SJCRH30 (cell line): ENCODE data around the gene CRAMP1. TPM values are rescaled to one million over a fixed set of nuclear protein-coding genes. Genes with fewer than 3 reads are reported as not detected.
A peak's percentile ranks its signal among the peaks of the same experiment; 100 is the strongest.
"Not testable (repeated sequence)": the region's sequence is repeated elsewhere in the genome, so short reads cannot be mapped to it uniquely, and the experiment has no call there.

Source experiments
- DNase-seq, 2 experiments: peaks; one replicate each; pipeline ENCODE4 v3.0.0-alpha.2; 2015 to 2020
- H3K27ac ChIP-seq: fragments of 250-450 bp; sonication (Bioruptor Pico); 2 replicates; pipeline ENCODE4 v1.5.1; 2020; ENCODE audit warnings: mild to moderate bottlenecking, moderate library complexity
- H3K27me3 ChIP-seq: fragments of 250-450 bp; sonication (Bioruptor Pico); 2 replicates; pipeline ENCODE4 v1.5.1; 2020; ENCODE audit warnings: mild to moderate bottlenecking, moderate library complexity
- H3K36me3 ChIP-seq: fragments of 250-450 bp; sonication (Bioruptor Pico); 2 replicates; pipeline ENCODE4 v1.5.1; 2020; ENCODE audit warnings: mild to moderate bottlenecking, moderate library complexity
- H3K4me1 ChIP-seq: fragments of 250-450 bp; sonication (Bioruptor Pico); 2 replicates; pipeline ENCODE4 v1.5.1; 2020; ENCODE audit warnings: mild to moderate bottlenecking, moderate library complexity
- H3K4me3 ChIP-seq: fragments of 250-450 bp; sonication (Bioruptor Pico); 2 replicates; pipeline ENCODE4 v1.5.1; 2020; ENCODE audit warnings: mild to moderate bottlenecking, moderate library complexity
- H3K9me3 ChIP-seq: fragments of 250-450 bp; sonication (Bioruptor Pico); replicated peaks from 2 replicates; pipeline ENCODE4 v1.5.1; 2020; ENCODE audit warnings: mild to moderate bottlenecking, moderate library complexity
- total RNA-seq: library from RNA; depleted of rRNA; stranded (reverse); fragments of >200 nt; shearing (Covaris generic); gene quantifications from 2 replicates; pipeline ENCODE4 v1.2.3, GENCODE V29; 2014

Gene CRAMP1
- total RNA-seq, 1 experiment from 2014 or later = 12.6 TPM

DNA sequence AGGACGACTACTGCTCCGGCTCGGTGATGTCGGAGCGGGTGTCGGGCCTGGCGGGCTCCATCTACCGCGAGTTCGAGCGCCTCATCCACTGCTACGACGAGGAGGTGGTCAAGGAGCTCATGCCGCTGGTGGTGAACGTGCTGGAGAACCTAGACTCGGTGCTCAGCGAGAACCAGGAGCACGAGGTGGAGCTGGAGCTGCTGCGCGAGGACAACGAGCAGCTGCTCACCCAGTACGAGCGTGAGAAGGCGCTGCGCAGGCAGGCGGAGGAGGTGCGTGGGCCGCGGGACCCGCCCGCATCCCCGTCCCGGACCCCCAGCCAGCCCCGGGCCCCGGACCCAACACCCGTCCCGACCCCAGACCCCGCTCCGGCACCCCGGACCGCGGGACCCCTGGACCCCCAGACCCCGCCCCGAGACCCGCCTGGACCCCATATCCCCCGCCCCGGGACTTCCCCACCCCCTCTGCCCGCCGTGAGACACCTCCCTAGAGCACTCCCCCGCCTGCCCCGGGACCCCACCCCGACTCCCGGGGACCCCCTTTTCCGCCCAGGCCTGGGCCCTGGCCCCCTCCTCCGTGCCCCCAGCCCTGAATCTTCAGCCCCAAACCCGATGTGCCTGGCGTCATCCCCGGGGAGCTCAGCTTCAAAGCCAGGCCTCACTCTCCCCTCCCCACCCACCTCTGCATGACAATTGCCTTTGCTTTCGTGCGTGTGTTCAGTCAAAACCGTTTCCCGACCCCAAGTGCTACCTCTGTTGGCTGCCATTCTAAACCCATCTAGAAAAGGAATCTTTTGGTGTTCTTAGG lies 94.4 kb downstream of the CRAMP1 start:
- Histone ChIP-seq H3K27ac (peak overlapping the region; percentile 88), H3K27me3 (no peaks in the 10 kb centered on the region), H3K4me1 (peaks cover 4% of the 10 kb centered on the region; the same call in 1 of the 2 replicates), H3K4me3 (peak overlapping the region; percentile 85), H3K36me3 (peaks cover 6% of the 10 kb centered on the region), H3K9me3 (no peaks in the 10 kb centered on the region)
- peak in 1 of 2 experiments; percentile 29 for DNase-seq

DNA sequence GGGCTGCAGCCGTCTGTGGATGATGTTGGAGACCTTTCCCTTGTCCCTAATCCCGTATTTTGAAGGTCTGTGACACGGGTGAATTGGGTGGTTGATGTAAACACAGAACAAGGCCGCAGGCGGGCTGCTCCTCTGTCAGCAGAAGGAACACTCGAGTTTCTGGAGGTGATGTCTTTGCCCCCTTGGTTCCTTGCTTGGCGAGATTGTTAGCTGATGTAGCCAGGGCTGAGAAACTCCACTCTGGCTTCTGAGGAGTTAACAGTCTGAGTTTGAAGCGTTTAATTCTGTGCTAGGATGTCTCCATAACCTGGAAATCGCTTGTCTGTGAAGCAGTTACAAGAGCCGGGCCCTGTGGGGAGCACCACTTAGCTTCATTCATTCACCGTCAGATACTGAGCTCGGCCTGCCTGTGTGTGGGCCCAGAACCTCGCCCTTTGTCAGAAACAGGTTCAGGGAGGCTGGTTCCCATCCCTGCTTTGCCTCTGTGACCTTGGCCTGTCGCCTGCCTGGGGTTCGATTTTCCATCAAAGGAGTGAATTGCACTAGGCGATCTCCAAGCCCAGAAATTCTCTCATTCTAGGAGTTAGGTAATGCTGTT lies 95.1 kb downstream of the CRAMP1 start:
- peak in 1 of 2 experiments; percentile 26 for DNase-seq
- H3K27me3 ChIP-seq = no peaks in the 10 kb centered on the region
- peak overlapping the region; percentile 85 for H3K4me3 ChIP-seq
- peaks cover 4% of the 10 kb centered on the region; the same call in 1 of the 2 replicates for H3K4me1 ChIP-seq
- H3K9me3 ChIP-seq = no peaks in the 10 kb centered on the region
- no peak overlapping the region; the same call in 1 of the 2 replicates for H3K27ac ChIP-seq
- peaks cover 4% of the 10 kb centered on the region for H3K36me3 ChIP-seq

DNA sequence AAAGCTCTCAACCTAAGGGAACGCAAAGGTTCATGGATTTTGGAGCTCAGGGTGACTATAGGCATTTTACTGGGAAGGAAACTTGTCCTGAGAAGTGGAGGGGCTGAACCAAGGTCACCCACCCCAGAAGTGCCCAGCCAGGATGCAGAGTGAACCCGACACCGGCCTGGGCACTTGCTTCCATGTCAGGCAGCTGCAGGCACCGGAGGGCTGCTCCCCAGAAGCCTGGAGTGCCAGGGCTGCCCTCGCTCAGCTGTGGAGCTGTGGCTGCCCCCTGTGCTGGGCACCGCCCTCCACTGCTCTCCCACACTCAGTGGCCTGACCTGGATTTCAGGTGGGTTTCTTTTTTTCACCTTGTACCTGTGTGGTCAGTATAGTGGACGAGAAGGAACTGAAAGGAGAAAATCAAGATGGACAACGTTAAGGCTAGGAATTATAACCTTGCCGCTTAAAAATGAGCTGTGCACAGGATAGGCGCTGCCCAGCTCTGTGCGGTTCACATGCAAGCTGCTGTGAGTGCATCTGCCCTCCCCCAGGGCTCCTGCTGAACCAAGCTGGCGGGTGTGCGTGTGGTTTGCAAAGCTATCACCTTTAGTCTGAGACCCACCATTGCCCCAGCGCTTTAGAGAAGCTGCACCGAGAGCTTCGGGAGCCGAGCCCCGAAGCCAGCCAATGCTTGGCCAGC lies 96.1 kb downstream of the CRAMP1 start:
- Histone ChIP-seq H3K4me1 (peaks cover 4% of the 10 kb centered on the region; the same call in 1 of the 2 replicates), H3K9me3 (no peaks in the 10 kb centered on the region), H3K36me3 (no peaks in the 10 kb centered on the region), H3K4me3 (no peak overlapping the region), H3K27ac (no peak overlapping the region), H3K27me3 (no peaks in the 10 kb centered on the region)
- DNase-seq = no peak

DNA sequence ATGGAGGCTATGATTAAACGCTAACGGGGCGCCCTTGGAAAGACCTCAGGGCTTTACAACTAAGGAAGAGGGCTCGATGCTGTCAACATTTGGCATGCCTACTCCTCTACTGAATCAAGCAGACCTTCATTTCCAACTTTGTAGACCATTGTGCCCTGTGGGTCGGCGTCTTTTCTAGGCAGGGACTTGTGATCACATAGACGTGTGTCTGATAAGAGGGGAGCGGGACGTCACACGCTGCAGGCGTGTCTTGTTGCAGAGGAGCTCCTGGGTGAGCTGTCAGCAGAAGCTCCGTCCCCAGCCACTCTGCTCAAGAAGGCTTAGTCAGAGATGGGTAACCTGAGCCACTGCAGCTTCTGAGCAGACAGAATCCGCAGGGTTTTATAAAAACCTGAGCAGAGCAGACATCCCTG lies 96.6 kb downstream of the CRAMP1 start:
- no peak overlapping the region for H3K4me3 ChIP-seq
- no peaks in the 10 kb centered on the region for H3K9me3 ChIP-seq
- no peak overlapping the region for H3K27ac ChIP-seq
- DNase-seq = no peak
- peaks cover 4% of the 10 kb centered on the region; the same call in 1 of the 2 replicates for H3K4me1 ChIP-seq
- no peaks in the 10 kb centered on the region for H3K36me3 ChIP-seq
- no peaks in the 10 kb centered on the region for H3K27me3 ChIP-seq

DNA sequence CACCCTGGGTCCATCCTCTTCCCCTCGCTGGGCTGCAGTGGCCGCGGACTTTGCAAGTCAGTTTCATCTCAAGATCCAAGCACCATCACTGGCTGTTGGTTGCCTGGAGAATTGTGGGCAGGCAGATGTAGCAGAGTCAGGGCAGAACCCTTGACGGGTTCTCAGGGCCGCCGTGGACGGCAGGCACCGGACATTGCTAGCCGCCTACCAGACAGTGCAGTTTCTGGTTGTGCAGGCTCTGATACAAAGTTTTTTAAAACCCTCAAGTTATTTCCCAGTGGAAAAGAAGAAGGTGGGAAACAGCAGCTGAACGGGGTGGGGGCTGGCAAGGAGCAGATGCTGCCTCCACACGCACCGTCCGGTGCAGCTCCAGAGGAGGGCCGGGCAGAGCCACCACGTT lies 97.2 kb downstream of the CRAMP1 start:
- no peaks in the 10 kb centered on the region for H3K27me3 ChIP-seq
- H3K4me1 ChIP-seq = peaks cover 4% of the 10 kb centered on the region; the same call in 1 of the 2 replicates
- H3K36me3 ChIP-seq = no peaks in the 10 kb centered on the region
- H3K4me3 ChIP-seq = no peak overlapping the region
- no peak overlapping the region for H3K27ac ChIP-seq
- DNase-seq = no peak
- no peaks in the 10 kb centered on the region for H3K9me3 ChIP-seq

DNA sequence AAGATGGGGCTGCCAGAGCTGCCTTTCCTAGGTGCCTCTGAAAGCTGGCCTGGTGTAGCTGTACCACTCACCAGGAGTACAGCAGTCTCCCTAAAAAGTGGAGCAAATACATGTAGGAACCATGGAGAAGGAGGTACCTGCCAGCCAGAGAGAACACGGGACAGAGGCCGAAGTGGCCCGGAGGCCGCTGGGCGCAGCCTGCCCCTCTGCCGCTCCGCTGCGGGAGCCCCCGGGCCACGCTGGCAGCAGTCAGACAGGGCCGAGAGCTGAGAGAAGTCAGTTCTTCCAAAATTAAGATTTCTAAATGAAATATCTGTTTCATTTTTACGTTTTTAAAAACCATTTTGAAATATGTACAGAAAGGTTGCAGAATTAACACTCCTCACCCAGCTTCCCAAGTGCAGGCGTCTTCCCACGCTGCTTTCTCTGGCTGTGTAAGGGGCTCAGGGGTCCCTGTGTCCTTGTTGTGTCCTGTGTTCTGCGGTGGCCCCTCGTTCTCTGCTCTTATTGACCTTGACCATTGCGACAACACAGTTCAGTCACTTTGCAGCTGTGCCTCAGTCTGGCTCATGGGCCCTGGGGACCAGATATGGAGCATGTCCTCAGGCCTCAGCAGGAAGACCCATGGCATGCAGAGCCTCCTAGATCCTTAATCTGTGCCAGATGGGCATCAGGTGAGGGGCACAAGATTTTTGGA lies 98.8 kb downstream of the CRAMP1 start:
- H3K27ac ChIP-seq = no peak overlapping the region
- H3K4me3 ChIP-seq = no peak overlapping the region
- H3K9me3 ChIP-seq = no peaks in the 10 kb centered on the region
- 0 out of 2 replicates have a peak, but pooled peaks cover under 1% of the 10 kb centered on the region for H3K36me3 ChIP-seq
- no peaks in the 10 kb centered on the region for H3K27me3 ChIP-seq
- no peak for DNase-seq
- H3K4me1 ChIP-seq = peaks cover 4% of the 10 kb centered on the region; the same call in 1 of the 2 replicates

DNA sequence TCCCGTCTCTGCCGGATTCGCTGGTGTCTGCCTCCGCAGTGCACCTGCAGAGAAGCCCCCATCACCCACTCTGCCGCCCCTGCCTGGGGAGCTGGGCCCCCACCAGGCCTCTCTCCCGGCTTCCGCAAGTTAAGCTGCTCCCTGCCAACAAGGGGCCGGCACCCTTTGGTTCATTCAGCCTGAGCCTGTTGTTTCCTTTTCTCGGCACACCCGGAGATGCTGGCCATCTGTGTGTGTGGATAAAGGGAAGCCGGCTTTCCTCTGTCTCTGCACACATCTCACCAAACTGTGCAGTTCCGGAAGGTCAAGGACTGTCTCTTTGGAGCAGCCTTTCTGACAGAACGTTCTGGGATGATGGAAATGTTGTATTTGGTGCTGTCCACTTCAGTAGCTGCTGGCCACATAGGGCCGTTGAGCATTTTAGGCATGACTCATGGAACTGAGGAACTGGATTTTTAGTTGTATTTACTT lies 100.7 kb downstream of the CRAMP1 start:
- no peaks in the 10 kb centered on the region for H3K4me1 ChIP-seq
- no peaks in the 10 kb centered on the region for H3K27me3 ChIP-seq
- H3K36me3 ChIP-seq = 0 out of 2 replicates have a peak, but pooled peaks cover 2% of the 10 kb centered on the region
- H3K4me3 ChIP-seq = no peak overlapping the region
- no peak for DNase-seq
- H3K9me3 ChIP-seq = no peaks in the 10 kb centered on the region
- H3K27ac ChIP-seq = no peak overlapping the region

DNA sequence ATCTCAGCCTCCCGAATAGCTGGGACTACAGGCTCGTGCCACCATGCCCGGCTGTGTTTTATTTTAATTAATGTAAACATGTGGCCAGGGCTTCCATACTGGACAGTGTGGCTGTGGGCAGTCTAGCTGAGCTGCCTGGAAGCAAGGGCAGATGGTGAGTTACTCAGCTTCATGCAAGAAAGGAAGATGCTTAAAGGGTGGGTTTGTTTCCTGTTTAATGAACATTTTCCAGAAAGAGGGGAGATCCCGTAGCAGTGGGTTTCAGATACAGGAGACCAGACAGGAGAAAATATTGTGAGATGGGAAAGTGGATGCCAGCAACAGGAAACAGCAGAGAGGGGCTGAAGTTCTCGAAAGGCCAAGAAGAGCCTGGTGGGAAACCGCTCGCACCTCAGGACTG lies 101.2 kb downstream of the CRAMP1 start:
- no peak overlapping the region for H3K4me3 ChIP-seq
- no peaks in the 10 kb centered on the region for H3K4me1 ChIP-seq
- H3K27ac ChIP-seq = no peak overlapping the region
- H3K27me3 ChIP-seq = no peaks in the 10 kb centered on the region
- H3K9me3 ChIP-seq = no peaks in the 10 kb centered on the region
- H3K36me3 ChIP-seq = 0 out of 2 replicates have a peak, but pooled peaks cover 2% of the 10 kb centered on the region
- no peak for DNase-seq

DNA sequence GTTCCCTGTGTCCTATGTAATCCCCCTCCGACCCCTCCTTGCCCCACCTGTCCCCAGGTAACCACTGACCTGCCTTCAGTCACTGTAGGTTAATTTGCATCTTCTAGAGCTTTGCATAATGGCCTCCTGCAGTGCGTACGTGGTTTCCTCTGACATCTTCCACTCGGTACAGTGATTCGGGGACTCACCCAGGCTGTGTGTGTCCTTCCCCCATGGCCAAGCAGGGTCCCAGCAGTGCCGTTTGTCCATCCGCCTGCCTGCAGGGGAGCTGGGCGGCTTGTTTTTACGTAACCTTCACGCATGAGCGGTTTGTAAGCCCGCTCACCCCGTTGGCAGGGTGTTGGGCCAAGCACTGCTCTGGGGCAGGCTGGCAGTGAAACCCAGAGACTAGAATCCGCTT lies 101.8 kb downstream of the CRAMP1 start:
- no peak overlapping the region for H3K4me3 ChIP-seq
- no peak for DNase-seq
- no peak overlapping the region for H3K27ac ChIP-seq
- H3K4me1 ChIP-seq = no peaks in the 10 kb centered on the region
- H3K36me3 ChIP-seq = 0 out of 2 replicates have a peak, but pooled peaks cover 2% of the 10 kb centered on the region
- no peaks in the 10 kb centered on the region for H3K9me3 ChIP-seq
- no peaks in the 10 kb centered on the region for H3K27me3 ChIP-seq

DNA sequence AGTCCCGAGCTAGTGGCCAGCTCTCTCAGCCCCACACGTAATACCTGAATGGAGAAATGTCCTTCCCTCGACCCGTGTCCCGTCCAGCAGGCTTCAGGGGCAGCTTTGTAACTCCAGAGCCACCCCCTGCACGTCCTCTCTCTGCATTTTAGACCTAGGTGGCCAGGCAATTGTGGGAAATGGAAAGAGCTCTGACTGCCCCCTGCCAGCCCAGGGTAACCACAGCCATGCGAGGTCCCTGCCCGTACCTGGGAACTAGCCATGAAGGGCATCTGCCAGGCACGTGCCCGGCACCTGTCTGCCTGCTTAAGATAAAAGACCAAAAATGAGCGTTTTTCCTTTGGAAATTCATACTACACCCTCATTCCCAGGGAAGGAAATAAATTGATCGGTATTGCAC lies 103.1 kb downstream of the CRAMP1 start:
- Histone ChIP-seq H3K4me1 (0 out of 2 replicates have a peak, but pooled peaks cover 2% of the 10 kb centered on the region), H3K9me3 (no peaks in the 10 kb centered on the region), H3K27me3 (no peaks in the 10 kb centered on the region), H3K4me3 (no peak overlapping the region), H3K27ac (no peak overlapping the region), H3K36me3 (0 out of 2 replicates have a peak, but pooled peaks cover 2% of the 10 kb centered on the region)
- DNase-seq = no peak

DNA sequence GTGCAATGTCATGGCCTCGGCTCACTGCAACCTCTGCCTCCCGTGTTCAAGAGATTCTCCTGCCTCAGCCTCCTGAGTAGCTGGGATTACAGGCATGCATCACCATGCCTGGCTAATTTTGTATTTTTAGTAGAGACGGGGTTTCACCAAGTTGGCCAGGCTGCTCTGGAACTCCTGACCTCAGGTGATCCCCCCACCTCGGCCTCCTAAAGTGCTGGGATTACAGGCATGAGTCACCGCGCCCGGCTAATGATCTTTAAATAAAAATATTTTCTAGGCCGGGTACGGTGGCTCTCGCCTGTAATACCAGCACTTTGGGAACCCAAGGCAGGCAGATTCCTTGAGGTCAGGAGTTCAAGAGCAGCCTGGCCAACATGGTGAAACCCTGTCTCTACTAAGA lies 106.1 kb downstream of the CRAMP1 start:
- not testable (repeated sequence) for H3K9me3 ChIP-seq, H3K27ac ChIP-seq, H3K36me3 ChIP-seq, DNase-seq, H3K4me3 ChIP-seq, H3K27me3 ChIP-seq
- peaks cover 11% of the 10 kb centered on the region; the same call in 1 of the 2 replicates for H3K4me1 ChIP-seq

DNA sequence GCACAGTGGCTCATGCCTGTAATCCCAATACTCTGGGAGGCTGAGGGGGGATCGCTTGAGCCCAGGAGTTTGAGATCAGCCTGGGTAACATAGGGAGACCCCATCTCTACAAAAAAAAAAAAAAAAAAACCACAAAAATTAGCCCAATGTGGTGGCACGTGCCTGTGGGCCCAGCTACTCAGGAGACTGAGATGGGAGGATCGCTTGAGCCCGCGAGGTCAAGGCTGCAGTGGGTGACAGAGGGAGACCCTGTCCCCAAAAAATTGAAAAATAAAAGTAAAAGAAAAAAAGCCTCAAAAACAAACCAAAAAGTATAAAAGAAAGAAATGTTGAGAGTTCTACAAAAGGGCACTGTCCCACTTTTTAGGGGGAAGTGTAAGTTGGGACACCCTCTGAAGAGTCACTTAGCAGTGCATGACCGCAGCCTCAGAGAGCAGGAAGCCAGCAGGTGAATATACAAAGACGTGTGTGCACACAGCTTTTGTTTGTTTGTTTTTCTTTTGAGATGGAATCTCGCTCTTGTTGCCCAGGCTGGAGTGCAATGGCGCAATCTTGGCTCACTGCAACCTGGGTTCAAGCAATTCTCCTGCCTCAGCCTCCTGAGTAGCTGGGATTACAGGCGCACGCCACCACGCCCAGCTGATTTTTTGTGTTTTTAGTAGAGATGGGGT lies 107.5 kb downstream of the CRAMP1 start:
- H3K27me3 ChIP-seq, H3K27ac ChIP-seq, H3K4me3 ChIP-seq, DNase-seq, H3K36me3 ChIP-seq, H3K9me3 ChIP-seq: not testable (repeated sequence)
- H3K4me1 ChIP-seq = peaks cover 16% of the 10 kb centered on the region; the same call in 1 of the 2 replicates

DNA sequence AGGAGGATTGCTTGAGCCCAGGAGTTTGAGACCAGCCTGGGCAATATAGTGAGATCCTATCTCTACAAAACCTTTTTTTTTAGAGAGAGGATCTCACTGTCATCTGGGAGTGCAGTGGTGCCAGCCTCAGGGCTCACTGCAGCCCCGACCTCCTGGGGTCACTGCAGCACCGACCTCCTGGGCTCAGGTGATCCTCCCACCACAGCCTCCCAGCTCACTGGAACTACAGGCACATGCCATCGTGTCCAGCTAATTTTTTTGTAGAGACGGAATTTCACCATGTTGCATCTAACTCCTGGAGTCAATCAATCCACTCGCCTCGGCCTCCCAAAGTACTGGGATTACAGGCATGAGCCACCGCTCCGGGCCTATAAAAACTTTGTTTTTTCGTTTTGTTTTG lies 109.2 kb downstream of the CRAMP1 start:
- Histone ChIP-seq H3K9me3 (no peaks in the 10 kb centered on the region), H3K4me3 (no peak overlapping the region), H3K27ac (peak overlapping the region; percentile 38), H3K4me1 (peaks cover 16% of the 10 kb centered on the region; the same call in 1 of the 2 replicates), H3K27me3 (no peaks in the 10 kb centered on the region), H3K36me3 (no peaks in the 10 kb centered on the region; the same call in 1 of the 2 replicates)
- no peak for DNase-seq
